ENCODE results near the gene S100A5. TPM values are rescaled to one million over a fixed set of nuclear protein-coding genes. Genes with fewer than 3 reads are reported as not detected.

S100A5 gene
- total RNA-seq, 4 donors from 2014 or later, result not detected

DNA sequence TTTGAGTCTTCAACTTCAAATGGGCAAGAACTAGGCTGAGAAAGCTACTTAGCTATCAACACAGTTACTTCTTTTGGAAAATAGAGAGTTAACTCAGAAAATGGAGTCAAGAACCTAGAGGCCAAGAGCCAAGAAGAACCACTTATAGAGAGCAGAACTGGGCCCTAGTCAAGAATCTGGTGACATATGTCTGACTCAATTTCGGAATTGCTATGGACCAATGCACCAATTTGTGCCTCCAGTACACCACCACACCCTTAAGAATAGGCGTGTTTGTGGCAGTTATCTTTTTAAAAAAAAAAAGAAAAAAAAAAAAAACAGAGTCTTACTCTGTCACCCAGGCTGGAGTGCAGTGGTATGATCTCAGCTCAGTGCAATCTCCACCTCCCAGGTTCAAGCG is 17.1 kb upstream of the S100A5 start:
- no peak for ATAC-seq (ENCODE audit: low FRiP score)
- DNase-seq (ENCODE audit: low spot score), result no peak
- TF ChIP-seq, protein P1, sequence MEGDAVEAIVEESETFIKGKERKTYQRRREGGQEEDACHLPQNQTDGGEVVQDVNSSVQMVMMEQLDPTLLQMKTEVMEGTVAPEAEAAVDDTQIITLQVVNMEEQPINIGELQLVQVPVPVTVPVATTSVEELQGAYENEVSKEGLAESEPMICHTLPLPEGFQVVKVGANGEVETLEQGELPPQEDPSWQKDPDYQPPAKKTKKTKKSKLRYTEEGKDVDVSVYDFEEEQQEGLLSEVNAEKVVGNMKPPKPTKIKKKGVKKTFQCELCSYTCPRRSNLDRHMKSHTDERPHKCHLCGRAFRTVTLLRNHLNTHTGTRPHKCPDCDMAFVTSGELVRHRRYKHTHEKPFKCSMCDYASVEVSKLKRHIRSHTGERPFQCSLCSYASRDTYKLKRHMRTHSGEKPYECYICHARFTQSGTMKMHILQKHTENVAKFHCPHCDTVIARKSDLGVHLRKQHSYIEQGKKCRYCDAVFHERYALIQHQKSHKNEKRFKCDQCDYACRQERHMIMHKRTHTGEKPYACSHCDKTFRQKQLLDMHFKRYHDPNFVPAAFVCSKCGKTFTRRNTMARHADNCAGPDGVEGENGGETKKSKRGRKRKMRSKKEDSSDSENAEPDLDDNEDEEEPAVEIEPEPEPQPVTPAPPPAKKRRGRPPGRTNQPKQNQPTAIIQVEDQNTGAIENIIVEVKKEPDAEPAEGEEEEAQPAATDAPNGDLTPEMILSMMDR (IDR thresholded peaks at IDR 0.05), result no peak

DNA sequence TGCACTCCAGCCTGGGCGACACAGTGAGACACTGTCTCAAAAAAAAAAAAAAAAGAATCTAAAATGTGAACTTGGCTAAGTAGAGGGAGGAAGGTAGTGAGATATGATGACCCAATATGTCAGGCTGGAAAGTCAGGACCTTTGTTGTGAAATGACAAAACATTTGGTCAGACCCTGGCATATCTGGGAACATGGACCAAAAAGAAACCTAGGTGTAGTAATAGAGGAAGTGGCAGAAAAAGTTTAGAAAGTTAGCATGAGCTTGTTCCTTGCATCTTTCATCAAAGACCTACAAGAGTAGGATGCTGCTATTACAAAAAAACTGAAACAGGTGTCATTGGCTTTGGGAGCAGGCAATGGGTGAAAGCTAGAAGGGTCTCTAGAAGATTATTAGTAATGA is 15.6 kb upstream of the S100A5 start:
- ATAC-seq (ENCODE audit: low FRiP score), result no peak
- TF ChIP-seq, protein P1 (IDR thresholded peaks at IDR 0.05), result no peak
- DNase-seq (ENCODE audit: low spot score), result no peak

DNA sequence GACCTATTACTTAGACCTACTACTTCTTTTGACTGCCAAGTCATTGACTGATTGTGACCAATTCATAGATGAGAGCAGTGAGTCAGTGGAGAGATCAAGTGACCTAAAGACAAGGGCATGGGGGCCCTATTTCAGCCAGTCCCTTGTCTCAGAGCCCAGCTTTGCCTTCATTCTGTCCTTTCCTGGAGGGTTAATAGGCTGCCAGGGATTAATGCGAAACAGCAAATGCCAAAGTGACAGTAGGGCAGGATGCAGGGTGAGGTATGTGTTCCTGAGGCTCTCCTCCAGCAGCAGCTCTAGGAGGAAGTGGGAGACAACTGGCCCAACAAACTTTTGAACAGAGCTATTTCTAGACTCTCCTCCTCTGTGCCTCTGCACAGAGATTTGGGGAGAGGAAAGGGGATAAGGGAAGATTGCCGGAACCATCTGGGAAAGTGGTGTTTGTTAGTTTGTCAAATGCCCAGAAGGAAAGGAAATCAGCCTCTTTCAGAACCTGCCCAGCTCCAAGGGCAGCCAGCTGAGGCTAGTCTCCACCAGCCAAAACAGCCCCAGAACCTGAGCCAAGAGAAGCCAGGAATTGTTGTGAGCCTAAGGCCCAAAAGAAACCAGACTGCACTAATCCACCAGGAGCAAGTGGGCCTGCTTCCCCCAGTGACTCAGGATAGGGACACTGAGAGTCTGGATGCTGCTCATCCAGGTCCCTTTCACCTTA is 13.3 kb upstream of the S100A5 start:
- no peak for ATAC-seq (ENCODE audit: low FRiP score)
- TF ChIP-seq, protein P1 (IDR thresholded peaks at IDR 0.05), result no peak
- no peak for DNase-seq (ENCODE audit: low spot score)

DNA sequence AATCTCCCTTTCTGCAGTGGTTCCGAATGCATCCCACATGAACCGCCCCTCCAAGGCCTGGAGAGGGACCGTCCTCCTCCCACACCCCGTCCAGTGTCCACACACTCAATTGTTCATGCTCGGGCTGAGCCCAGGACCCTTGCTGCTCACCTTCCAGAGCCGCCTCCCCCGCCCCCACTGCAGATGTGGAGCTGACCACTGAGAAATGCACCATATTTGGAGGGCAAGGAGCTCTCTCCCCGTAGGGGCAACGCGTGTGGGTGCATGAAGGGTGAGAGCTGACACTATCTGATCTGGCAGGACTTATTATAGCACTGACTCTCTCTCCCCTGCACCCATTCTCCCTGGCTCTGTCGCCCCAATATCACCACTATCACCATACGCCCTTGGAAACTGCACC is 12.4 kb upstream of the S100A5 start:
- ATAC-seq (ENCODE audit: low FRiP score), result no peak
- no peak for DNase-seq (ENCODE audit: low spot score)
- TF ChIP-seq, protein P1 (IDR thresholded peaks at IDR 0.05), result no peak

DNA sequence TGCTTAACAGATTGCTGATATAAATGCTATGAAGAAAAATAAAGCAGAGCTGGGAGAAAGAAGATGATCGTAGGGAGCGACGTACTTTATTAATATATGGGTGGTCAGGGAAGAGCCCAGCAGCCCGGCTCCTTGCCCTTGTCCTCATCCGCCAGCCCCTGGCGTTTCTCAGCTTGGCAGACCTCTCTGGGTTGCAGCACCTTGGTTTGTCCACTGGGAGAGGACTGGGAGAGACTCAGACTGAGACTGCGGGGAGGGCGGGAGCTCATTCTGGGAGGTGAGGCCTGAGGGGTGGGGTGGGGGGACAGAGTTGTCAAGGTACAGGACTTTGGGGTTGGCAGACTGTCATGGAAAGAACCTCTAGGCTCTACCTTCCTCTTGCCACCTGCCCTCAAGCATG is 11.6 kb upstream of the S100A5 start:
- ATAC-seq (ENCODE audit: low FRiP score) (no peak), DNase-seq (ENCODE audit: low spot score) (no peak)
- TF ChIP-seq, protein P1 (IDR thresholded peaks at IDR 0.05), result no peak

DNA sequence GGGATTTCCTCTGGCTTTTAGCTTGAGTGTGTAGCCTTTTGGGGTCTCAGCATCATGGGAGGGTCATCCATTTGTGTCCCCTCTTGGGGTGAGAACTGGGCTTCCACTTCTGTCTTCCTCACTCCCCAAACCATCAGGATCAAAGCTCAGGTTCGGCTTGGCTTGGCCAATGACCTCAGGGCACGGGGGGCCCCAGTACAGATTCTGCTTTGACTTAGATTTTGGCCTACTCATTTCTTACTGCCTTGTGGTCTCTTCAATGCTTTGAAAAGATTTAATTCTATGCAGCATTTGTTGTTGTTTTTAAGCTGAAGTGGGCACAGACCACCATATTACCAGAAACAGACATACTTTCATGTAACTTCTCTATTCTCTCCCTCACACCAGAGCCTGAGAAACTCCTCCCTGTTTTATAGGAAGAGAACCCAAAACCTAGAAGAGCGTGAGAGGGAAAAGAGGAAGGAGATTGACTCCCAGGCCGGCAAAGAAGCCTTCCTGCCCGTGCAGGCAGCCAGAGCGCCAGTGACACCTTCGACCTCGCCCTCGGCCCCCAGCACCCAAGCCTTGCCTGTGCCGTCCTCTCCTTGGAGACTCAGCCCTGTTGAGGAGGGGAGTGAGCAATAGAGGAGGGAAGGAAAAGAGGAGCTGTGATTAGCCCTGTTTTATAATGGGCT is 10.2 kb upstream of the S100A5 start:
- ATAC-seq (ENCODE audit: low FRiP score), result no peak
- TF ChIP-seq, protein P1 (IDR thresholded peaks at IDR 0.05), result no peak
- no peak for DNase-seq (ENCODE audit: low spot score)

DNA sequence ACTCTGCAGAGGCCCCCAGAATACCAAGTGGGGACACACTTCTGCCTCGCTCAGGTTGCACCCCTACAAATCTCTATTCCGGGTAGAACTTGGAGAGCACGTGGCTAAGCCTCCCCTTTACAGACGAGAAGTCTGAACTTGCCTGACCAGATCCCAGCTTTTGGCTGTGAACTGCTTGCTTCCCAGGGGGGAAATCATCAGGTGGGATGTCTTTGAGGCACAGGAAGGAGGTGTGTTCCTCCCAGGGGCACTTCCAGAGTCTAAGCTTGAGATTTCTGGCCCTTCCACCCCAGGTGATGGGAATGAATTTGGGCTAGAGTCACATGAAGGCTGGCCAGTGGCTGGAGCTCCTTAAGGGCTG is 9.6 kb upstream of the S100A5 start:
- DNase-seq (ENCODE audit: low spot score) (no peak), ATAC-seq (ENCODE audit: low FRiP score) (no peak)
- TF ChIP-seq, protein P1 (IDR thresholded peaks at IDR 0.05), result no peak

Measured in omental fat pad (tissue), 4 donors.